Peyer's patch (tissue), 4 donors: ENCODE results near the gene GLDN. TPM values are rescaled to one million over a fixed set of nuclear protein-coding genes. Genes with fewer than 3 reads are reported as not detected.

ENCODE experiments used
- DNase-seq, 3 donors: peaks; one replicate each; pipeline ENCODE4 v3.0.0-alpha.2; 2017 to 2019
- H3K27ac ChIP-seq, 4 donors: fragments of 200-600 bp; sonication (generic); one replicate each; pipeline ENCODE4 v1.5.1; 2016 to 2019
- H3K27me3 ChIP-seq, 2 donors: fragments of 200-600 bp; sonication (generic); one replicate each; pipeline ENCODE4 v1.5.1; 2019
- H3K36me3 ChIP-seq, 3 donors: fragments of 200-600 bp; sonication (generic); one replicate each; pipeline ENCODE4 v1.5.1; 2016 to 2019
- H3K4me1 ChIP-seq, 4 donors: fragments of 200-600 bp; sonication (generic); one replicate each; pipeline ENCODE4 v1.5.1; 2016 to 2019
- H3K4me3 ChIP-seq, 4 donors: fragments of 200-600 bp; sonication (generic); 1 replicate in 3 of 4; 2 replicates in 1 of 4; pipeline ENCODE4 v1.5.1; 2016 to 2019; ENCODE audit warnings: mild to moderate bottlenecking in 1 of 4
- H3K9me3 ChIP-seq, 4 donors: fragments of 200-600 bp; sonication (generic); one replicate each; pipeline ENCODE4 v1.5.1; 2016 to 2019; ENCODE audit warnings: mild to moderate bottlenecking in 1 of 4
- CTCF ChIP-seq, 6 experiments: fragments of 450-650 bp in 4 of 6; fragments of 200-600 bp in 2 of 6; sonication (generic) in 1 of 6; IDR thresholded peaks; one replicate each; pipeline ENCODE4 v1.5.1; 2017 to 2019; ENCODE audit warnings: antibody characterized with exemption in 6 of 6, mild to moderate bottlenecking in 3 of 6, moderate library complexity in 1 of 6
- POLR2A ChIP-seq, 2 donors: fragments of 450-650 bp; IDR thresholded peaks; one replicate each; pipeline ENCODE4 v1.5.1; 2017; ENCODE audit warnings: antibody characterized with exemption in 2 of 2, mild to moderate bottlenecking in 2 of 2, moderate library complexity in 2 of 2
- total RNA-seq, 4 donors: library from RNA; depleted of rRNA; stranded (reverse); fragments of >200 nt; gene quantifications; one replicate each; pipeline ENCODE4 v1.1.0, GENCODE V29; 2016

Gene GLDN
- total RNA-seq, 4 donors from 2014 or later, result 0.13 to 0.18 TPM; not detected in 2

- Histone ChIP-seq H3K36me3 (no peaks in the 10 kb centered on the region), H3K27me3 (no peaks in the 10 kb centered on the region), H3K9me3 (no peaks in the 10 kb centered on the region), H3K27ac (no peak overlapping the region), H3K4me3 (no peak overlapping the region), H3K4me1 (peaks cover 0 to 4% (median 0%) of the 10 kb centered on the region in 4 donors)
- no peak for TF ChIP-seq CTCF (IDR thresholded peaks at IDR 0.05)
- TF ChIP-seq POLR2A (IDR thresholded peaks at IDR 0.05), result no peak
- no peak for DNase-seq
These were observed 37.9 kb downstream of the GLDN start for GRCh38 chr15:51379390-51379789.

GRCh38 chr15:51380999-51381806 is 39.7 kb downstream of the GLDN start:
- H3K4me1 ChIP-seq, result peaks cover 0 to 4% (median 0%) of the 10 kb centered on the region in 4 donors
- H3K36me3 ChIP-seq, result no peaks in the 10 kb centered on the region
- H3K27me3 ChIP-seq, result no peaks in the 10 kb centered on the region
- DNase-seq, result peak in 2 of 3 donors; percentile 25 to 68
- no peaks in the 10 kb centered on the region for H3K9me3 ChIP-seq
- no peak overlapping the region for H3K4me3 ChIP-seq
- TF ChIP-seq POLR2A (IDR thresholded peaks at IDR 0.05) (no peak), CTCF (IDR thresholded peaks at IDR 0.05) (peak in 5 of 6 experiments; percentile 63 to 86 (median 80))
- H3K27ac ChIP-seq, result no peak overlapping the region

- Histone ChIP-seq H3K4me1 (peaks cover 0 to 4% (median 0%) of the 10 kb centered on the region in 4 donors), H3K27ac (no peak overlapping the region), H3K9me3 (no peaks in the 10 kb centered on the region), H3K36me3 (no peaks in the 10 kb centered on the region), H3K27me3 (no peaks in the 10 kb centered on the region), H3K4me3 (no peak overlapping the region)
- TF ChIP-seq CTCF (IDR thresholded peaks at IDR 0.05) (peak in 1 of 6 experiments; percentile 24), POLR2A (IDR thresholded peaks at IDR 0.05) (no peak)
- DNase-seq, result no peak
These were observed 41.3 kb downstream of the GLDN start for GRCh38 chr15:51382787-51383186.

GRCh38 chr15:51386029-51386428 is 44.6 kb downstream of the GLDN start:
- Histone ChIP-seq H3K27ac (no peak overlapping the region), H3K4me1 (peaks cover 0 to 1% (median 0%) of the 10 kb centered on the region in 4 donors), H3K36me3 (no peaks in the 10 kb centered on the region), H3K4me3 (no peak overlapping the region), H3K27me3 (no peaks in the 10 kb centered on the region), H3K9me3 (no peaks in the 10 kb centered on the region)
- DNase-seq, result no peak
- TF ChIP-seq POLR2A (IDR thresholded peaks at IDR 0.05) (no peak), CTCF (IDR thresholded peaks at IDR 0.05) (no peak)

GRCh38 chr15:51386486-51386885 is 45.0 kb downstream of the GLDN start:
- H3K4me3 ChIP-seq, result no peak overlapping the region

More at GRCh38 chr15:51386486-51386885, 45.0 kb downstream of the GLDN start:
- Histone ChIP-seq H3K4me1 (no peaks in the 10 kb centered on the region), H3K9me3 (no peaks in the 10 kb centered on the region), H3K27ac (no peak overlapping the region), H3K36me3 (no peaks in the 10 kb centered on the region), H3K27me3 (no peaks in the 10 kb centered on the region)
- DNase-seq, result no peak
- TF ChIP-seq POLR2A (IDR thresholded peaks at IDR 0.05) (no peak), CTCF (IDR thresholded peaks at IDR 0.05) (no peak)
